ENCODE results near the gene CCDC174.
A peak's percentile ranks its signal among the peaks of the same experiment; 100 is the strongest.

CCDC174 gene

GRCh38 chr3:14627815-14628214, 23.7 kb upstream of the CCDC174 start:
- DNase-seq (ENCODE audit: low read depth), result no peak

GRCh38 chr3:14628406-14628805, 23.2 kb upstream of the CCDC174 start:
- DNase-seq (ENCODE audit: low read depth), result no peak

- no peak for DNase-seq (ENCODE audit: low read depth)
These were observed 21.0 kb upstream of the CCDC174 start for GRCh38 chr3:14630404-14631100.

GRCh38 chr3:14631101-14631497, 20.5 kb upstream of the CCDC174 start:
- no peak for DNase-seq (ENCODE audit: low read depth)

- no peak for DNase-seq (ENCODE audit: low read depth)
These were observed 19.7 kb upstream of the CCDC174 start for GRCh38 chr3:14631687-14632441.

- no peak for DNase-seq (ENCODE audit: low read depth)
These were observed 19.1 kb upstream of the CCDC174 start for GRCh38 chr3:14632442-14632930.

GRCh38 chr3:14633417-14633816, 18.1 kb upstream of the CCDC174 start:
- no peak for DNase-seq (ENCODE audit: low read depth)

- no peak for DNase-seq (ENCODE audit: low read depth)
These were observed 17.6 kb upstream of the CCDC174 start for GRCh38 chr3:14633819-14634424.

- no peak for DNase-seq (ENCODE audit: low read depth)
These were observed 16.7 kb upstream of the CCDC174 start for GRCh38 chr3:14634763-14635400.

GRCh38 chr3:14636496-14637087, 15.0 kb upstream of the CCDC174 start:
- no peak for DNase-seq (ENCODE audit: low read depth)

GRCh38 chr3:14640157-14640562, 11.4 kb upstream of the CCDC174 start:
- DNase-seq (ENCODE audit: low read depth), result no peak

GRCh38 chr3:14640734-14641133, 10.8 kb upstream of the CCDC174 start:
- DNase-seq (ENCODE audit: low read depth), result no peak

- no peak for DNase-seq (ENCODE audit: low read depth)
These were observed 10.2 kb upstream of the CCDC174 start for GRCh38 chr3:14641346-14641745.

GRCh38 chr3:14645453-14645852, 6.1 kb upstream of the CCDC174 start:
- DNase-seq (ENCODE audit: low read depth), result no peak

GRCh38 chr3:14646131-14646573, 5.4 kb upstream of the CCDC174 start:
- DNase-seq (ENCODE audit: low read depth), result no peak

GRCh38 chr3:14646589-14647413, 4.8 kb upstream of the CCDC174 start:
- DNase-seq (ENCODE audit: low read depth), result no peak

GRCh38 chr3:14647976-14648955, 3.3 kb upstream of the CCDC174 start:
- no peak for DNase-seq (ENCODE audit: low read depth)

GRCh38 chr3:14649466-14649865, 2.1 kb upstream of the CCDC174 start:
- no peak for DNase-seq (ENCODE audit: low read depth)

GRCh38 chr3:14650193-14650592, 1.4 kb upstream of the CCDC174 start:
- no peak for DNase-seq (ENCODE audit: low read depth)

GRCh38 chr3:14652360-14652907, 872 bp downstream of the CCDC174 start:
- DNase-seq (ENCODE audit: low read depth), result peak; percentile 8

Measured in HS-5 (cell line).